Kidney epithelial cell (primary cell): ENCODE measurements around the gene CYP4F22. TPM values are rescaled to one million over a fixed set of nuclear protein-coding genes. Genes with fewer than 3 reads are reported as not detected.

Experiments
- DNase-seq: peaks from one replicate; pipeline ENCODE4 v3.0.0-alpha.2; 2010; ENCODE audit warnings: low read depth
- H3K27me3 ChIP-seq: 2 replicates; pipeline ENCODE4 v1.6.0; 2011; ENCODE audit warnings: low read length; ENCODE audit not compliant: control insufficient read depth, insufficient read depth
- H3K36me3 ChIP-seq: 2 replicates; pipeline ENCODE4 v1.5.1; 2011; ENCODE audit warnings: low read length; ENCODE audit not compliant: control insufficient read depth, insufficient read depth
- H3K4me3 ChIP-seq: 2 replicates; pipeline ENCODE4 v1.5.1; 2011; ENCODE audit warnings: low read depth, mild to moderate bottlenecking, control low read depth, low read length
- total RNA-seq: library from RNA; depleted of rRNA; stranded (reverse); fragments of >200 nt; gene quantifications from 2 replicates; pipeline ENCODE4 v1.2.3, GENCODE V29; 2015
- TF ChIP-seq, protein P1 (sequence below): IDR thresholded peaks from 2 replicates; pipeline ENCODE4 v1.5.1; 2011; ENCODE audit warnings: mild to moderate bottlenecking, moderate library complexity, low read length, control low read depth, inconsistent platforms; ENCODE audit not compliant: insufficient read depth, poor library complexity, severe bottlenecking

The CYP4F22 gene
- total RNA-seq, 1 donor from 2014 or later = not detected

GRCh38 chr19:15488489-15489226 lies 19.7 kb upstream of the CYP4F22 start:
- H3K36me3 ChIP-seq = no peaks in the 10 kb centered on the region

GRCh38 chr19:15495151-15495550 lies 13.2 kb upstream of the CYP4F22 start:
- H3K4me3 ChIP-seq = no peak overlapping the region
- TF ChIP-seq, protein P1, sequence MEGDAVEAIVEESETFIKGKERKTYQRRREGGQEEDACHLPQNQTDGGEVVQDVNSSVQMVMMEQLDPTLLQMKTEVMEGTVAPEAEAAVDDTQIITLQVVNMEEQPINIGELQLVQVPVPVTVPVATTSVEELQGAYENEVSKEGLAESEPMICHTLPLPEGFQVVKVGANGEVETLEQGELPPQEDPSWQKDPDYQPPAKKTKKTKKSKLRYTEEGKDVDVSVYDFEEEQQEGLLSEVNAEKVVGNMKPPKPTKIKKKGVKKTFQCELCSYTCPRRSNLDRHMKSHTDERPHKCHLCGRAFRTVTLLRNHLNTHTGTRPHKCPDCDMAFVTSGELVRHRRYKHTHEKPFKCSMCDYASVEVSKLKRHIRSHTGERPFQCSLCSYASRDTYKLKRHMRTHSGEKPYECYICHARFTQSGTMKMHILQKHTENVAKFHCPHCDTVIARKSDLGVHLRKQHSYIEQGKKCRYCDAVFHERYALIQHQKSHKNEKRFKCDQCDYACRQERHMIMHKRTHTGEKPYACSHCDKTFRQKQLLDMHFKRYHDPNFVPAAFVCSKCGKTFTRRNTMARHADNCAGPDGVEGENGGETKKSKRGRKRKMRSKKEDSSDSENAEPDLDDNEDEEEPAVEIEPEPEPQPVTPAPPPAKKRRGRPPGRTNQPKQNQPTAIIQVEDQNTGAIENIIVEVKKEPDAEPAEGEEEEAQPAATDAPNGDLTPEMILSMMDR = no peak
- no peak for DNase-seq

More at GRCh38 chr19:15488489-15489226, 19.7 kb upstream of the CYP4F22 start:
- no peak overlapping the region for H3K4me3 ChIP-seq
- H3K27me3 ChIP-seq = no peaks in the 10 kb centered on the region
- TF ChIP-seq, protein P1 = no peak
- no peak for DNase-seq

DNA sequence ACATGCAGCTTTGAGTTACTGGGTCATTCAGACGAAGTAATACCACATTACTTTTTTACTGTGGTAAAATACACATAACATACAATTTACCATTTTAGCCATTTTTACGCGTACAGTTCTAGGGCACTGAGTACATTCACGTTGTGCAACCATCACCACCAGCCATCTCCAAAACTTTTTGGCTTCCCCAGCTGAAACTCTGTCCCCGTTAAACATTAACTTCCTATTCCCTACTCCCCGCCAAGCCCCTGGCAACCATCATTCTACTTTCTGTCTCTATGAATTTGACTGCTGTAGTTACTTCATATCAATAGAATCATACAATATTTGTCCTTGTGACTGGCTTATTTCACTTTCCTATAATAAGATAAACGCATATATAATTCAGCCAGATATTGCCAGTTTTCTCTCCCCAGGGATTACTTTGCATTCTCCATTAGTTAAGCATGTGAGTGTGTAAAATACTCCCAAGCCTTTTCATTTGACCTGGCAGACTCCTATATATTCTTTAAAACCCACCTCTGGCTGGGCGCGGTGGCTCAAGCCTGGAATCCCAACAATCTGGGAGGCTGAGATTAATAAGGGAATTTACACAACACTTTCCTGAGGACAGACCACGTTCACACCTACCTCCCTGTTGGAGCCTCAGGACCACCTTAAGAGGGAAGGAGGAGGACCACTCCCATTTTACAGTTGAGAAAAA lies 10.0 kb upstream of the CYP4F22 start:
- Histone ChIP-seq H3K27me3 (no peaks in the 10 kb centered on the region), H3K4me3 (no peak overlapping the region), H3K36me3 (no peaks in the 10 kb centered on the region)
- DNase-seq = no peak
- TF ChIP-seq, protein P1 = no peak

More at GRCh38 chr19:15495151-15495550, 13.2 kb upstream of the CYP4F22 start:
- no peaks in the 10 kb centered on the region for H3K27me3 ChIP-seq
- H3K36me3 ChIP-seq = no peaks in the 10 kb centered on the region

- H3K36me3 ChIP-seq = no peaks in the 10 kb centered on the region
- TF ChIP-seq, protein P1 = no peak
- no peak for DNase-seq
- no peaks in the 10 kb centered on the region for H3K27me3 ChIP-seq
- H3K4me3 ChIP-seq = no peak overlapping the region
Measured at GRCh38 chr19:15498910-15499309, 9.4 kb upstream of the CYP4F22 start.

DNA sequence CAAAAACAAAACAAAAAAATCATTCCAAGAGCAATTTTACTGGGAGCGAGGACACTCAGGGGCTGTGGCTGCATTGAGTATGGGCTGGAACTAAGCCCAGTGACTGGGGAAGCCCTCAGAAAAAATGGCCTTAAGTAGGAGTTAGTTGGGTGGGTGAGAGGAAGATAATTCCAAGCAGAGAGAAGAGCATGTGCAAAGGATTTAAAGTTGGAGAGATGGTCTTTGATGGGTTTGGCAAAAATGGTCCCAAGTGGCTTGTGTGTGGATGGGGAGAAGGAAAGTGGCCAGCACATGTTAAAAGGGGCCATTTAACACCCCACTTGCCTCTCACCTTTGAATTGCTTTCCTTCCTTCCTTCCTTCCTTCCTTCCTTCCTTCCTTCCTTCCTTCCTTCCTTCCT lies 6.7 kb upstream of the CYP4F22 start:
- no peak for DNase-seq
- TF ChIP-seq, protein P1 = no peak
- H3K27me3 ChIP-seq = no peaks in the 10 kb centered on the region
- no peak overlapping the region for H3K4me3 ChIP-seq
- H3K36me3 ChIP-seq = no peaks in the 10 kb centered on the region

DNA sequence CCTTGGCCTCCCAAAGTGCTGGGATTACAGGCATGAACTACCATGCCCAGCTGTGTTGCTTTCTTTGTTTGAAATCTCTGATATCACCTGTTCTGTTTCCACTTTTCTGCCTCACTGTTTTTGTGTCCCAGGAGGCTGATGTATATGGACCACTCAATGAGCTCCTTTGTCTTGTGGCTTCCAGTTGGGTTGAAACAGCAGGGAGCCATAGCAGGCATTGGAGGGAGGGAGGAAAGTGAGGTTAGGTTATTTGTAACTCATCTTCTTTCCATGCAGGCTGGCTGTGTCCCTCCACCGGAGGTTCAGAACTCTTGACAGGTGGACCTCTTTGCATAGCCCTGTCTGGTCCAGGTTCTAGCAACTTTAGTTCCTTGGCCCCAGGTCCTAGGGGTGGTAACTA lies 6.1 kb upstream of the CYP4F22 start:
- Histone ChIP-seq H3K27me3 (peaks cover 3% of the 10 kb centered on the region), H3K4me3 (no peak overlapping the region), H3K36me3 (no peaks in the 10 kb centered on the region)
- TF ChIP-seq, protein P1 = no peak
- no peak for DNase-seq
